IPS-11a (cell line): ENCODE data around the gene SNAP47.
A peak's percentile ranks its signal among the peaks of the same experiment; 100 is the strongest.
"Not testable (repeated sequence)": the region's sequence is repeated elsewhere in the genome, so short reads cannot be mapped to it uniquely, and the experiment has no call there.

ENCODE experiments used
- H3K4me3 ChIP-seq: one replicate; pipeline ENCODE4 v1.5.1; 2013; ENCODE audit warnings: low read depth, low read length, control low read depth

The SNAP47 gene

GRCh38 chr1:227734856-227735538 lies at the start of gene SNAP47, which contains the start of gene JMJD4:
TSS of gene SNAP47 (plus strand) at chr1:227735435. CDS start at chr1:227747737, 12,302 bp downstream.
TSS of gene JMJD4 (minus strand) at chr1:227735302. CDS start at chr1:227735273, 29 bp downstream.
- peak within 1 kb of the TSS; percentile 91 for H3K4me3 ChIP-seq

DNA sequence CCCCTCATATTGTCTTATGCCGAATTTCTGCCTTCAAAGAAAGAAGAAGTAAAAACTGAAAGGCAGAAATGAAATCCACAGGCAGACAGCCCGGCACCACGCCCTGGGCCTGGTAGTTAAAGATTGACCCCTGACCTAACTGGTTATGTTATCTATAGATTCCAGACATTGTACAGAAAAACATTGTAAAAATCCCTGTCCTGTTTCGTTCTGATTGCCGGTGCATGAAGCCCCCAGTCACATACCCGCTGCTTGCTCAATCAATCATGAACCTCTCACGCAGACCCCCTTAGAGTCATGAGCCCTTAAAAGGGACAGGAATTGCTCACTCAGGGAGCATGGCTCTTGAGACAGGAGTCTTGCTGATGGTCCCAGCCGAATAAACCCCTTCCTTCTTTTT lies 49.4 kb upstream of the SNAP47 start:
- no peak overlapping the region for H3K4me3 ChIP-seq

DNA sequence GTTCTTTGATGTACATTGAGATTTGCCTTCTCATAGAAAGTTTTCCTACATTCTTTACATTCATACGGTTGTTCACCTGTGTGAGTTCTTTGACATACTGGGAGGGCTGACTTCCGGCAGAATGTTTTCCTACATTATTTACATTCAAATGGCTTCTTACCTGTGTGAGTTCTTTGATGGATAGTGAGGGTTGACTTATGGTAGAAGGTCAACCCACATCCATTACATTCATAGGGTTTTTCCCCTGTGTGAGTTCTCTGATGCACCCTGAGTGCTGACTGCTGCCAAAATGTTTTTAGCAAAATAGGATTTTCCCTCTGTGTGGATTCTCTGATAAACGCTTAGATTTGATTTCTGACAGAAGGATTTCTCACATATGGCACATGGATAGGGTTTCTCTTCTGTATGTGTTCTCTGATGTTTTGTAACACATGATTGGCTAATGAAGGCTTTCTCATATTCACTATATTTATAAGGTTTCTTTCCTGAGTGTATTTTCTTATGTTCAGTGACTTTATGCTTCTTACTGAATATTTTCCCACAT lies 37.8 kb upstream of the SNAP47 start:
- no peak overlapping the region for H3K4me3 ChIP-seq

- H3K4me3 ChIP-seq: not testable (repeated sequence)
Observed at GRCh38 chr1:227701631-227702030, 33.6 kb upstream of the SNAP47 start.

- H3K4me3 ChIP-seq: no peak overlapping the region
Observed at GRCh38 chr1:227707846-227708245, 27.4 kb upstream of the SNAP47 start.

DNA sequence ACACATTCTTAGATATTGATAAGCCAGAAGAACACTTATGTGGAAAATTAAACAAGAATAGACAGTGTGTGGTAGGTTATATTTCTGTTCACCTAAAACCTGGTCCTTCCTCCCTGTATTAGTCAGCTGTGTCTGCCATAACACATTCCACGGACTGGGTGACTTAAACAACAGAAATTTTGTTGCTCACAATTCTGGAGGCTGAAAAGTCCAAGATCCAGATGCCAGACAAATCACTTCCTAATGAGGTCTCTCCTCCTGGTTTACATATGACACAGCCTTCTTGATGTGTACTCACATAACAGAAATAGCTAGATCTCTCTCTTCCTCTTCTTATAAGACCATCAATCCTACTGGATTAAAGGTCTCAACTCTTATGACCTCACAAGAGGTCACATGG lies 25.8 kb upstream of the SNAP47 start:
- no peak overlapping the region for H3K4me3 ChIP-seq

DNA sequence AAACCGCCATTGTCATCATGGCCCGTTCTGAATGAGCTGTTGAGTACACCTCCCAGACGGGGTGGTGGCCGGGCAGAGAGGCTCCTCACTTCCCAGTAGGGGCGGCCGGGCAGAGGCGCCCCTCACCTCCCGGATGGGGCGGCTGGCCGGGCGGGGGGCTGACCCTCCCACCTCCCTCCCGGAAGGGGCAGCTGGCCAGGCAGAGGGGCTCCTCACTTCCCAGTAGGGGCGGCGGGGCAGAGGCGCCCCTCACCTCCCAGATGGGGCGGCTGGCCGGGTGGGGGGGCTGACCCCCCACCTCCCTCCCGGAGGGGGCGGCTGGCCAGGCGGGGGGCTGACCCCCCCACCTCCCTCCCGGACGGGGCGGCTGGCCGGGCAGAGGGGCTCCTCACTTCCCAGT lies 24.8 kb upstream of the SNAP47 start:
- H3K4me3 ChIP-seq: not testable (repeated sequence)

DNA sequence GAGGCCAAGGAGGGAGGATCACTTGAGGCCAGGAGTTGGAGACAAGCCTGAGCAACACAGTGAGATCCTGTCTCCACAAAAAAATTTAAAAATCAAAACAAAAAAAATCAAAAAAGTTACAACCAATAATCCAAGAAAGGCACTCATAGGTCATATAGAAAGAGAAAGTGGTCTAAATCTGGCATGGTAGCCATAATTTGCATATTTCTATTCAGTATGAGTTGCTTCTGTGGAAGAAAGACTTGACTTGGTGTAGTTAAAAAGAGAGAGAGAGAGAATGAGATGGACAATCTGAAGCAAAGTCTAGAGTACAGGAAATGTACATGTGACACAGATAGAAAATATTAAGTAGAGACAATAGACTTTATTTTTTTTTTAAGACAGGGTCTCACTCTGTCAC lies 22.6 kb upstream of the SNAP47 start:
- H3K4me3 ChIP-seq: no peak overlapping the region

DNA sequence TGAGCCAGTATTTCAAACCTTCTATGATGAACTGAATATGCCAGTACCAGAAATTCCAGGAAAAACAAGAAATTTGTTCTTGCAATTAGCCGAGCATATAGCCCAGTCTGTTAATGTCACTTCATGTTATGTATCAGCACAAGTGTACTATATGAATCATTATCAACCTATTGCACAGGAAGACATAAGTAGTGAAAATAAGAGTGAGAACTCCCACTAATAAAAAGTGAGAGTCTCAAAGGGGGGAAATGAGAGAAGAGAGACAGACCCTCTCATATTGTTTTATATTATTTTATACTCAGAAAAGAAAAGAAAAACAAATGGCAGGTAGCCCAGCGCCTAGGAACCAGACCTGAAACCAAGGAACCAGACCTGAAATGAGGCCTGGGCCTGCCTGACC lies 16.3 kb upstream of the SNAP47 start:
- no peak overlapping the region for H3K4me3 ChIP-seq

DNA sequence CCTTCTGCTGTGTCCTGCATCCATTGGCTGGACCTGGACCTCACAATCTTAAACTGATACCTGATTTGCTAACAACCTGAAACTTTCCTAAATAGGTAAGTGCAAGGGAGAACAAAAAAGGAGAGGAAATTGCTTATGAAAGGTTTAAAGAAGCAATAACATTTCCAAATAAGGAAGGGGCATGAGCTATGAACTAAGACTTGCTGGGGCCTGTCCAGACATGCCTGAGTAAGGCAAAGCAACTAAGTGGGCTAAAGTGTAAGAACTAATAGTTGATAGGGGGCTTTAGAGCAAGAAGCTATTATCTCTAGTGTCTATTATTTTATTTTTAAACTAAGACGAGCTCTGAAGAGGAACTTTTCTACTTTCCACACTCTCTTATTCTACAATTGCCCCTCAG lies 11.8 kb upstream of the SNAP47 start:
- no peak overlapping the region for H3K4me3 ChIP-seq

DNA sequence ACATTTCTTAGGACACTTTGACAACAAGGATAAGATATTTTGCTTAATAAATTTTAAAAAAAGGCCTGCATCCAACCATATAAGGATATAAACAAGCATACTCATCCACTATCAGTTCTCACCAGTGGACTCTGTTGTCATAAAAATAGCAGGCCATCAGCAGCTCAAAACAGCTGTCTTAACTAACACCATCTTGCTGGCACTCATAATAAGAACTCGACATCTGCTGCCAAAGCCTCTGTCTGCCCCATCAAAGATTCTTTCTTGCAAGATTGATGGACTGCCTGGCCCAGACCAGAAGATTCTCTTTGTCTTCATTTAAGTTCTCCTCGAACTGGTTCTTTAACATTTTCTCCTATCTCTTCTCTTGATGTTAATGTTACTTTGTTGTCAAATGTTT lies 10.2 kb upstream of the SNAP47 start:
- no peak overlapping the region for H3K4me3 ChIP-seq

GRCh38 chr1:227726318-227726717 lies 8.9 kb upstream of the SNAP47 start:
- H3K4me3 ChIP-seq: no peak overlapping the region

DNA sequence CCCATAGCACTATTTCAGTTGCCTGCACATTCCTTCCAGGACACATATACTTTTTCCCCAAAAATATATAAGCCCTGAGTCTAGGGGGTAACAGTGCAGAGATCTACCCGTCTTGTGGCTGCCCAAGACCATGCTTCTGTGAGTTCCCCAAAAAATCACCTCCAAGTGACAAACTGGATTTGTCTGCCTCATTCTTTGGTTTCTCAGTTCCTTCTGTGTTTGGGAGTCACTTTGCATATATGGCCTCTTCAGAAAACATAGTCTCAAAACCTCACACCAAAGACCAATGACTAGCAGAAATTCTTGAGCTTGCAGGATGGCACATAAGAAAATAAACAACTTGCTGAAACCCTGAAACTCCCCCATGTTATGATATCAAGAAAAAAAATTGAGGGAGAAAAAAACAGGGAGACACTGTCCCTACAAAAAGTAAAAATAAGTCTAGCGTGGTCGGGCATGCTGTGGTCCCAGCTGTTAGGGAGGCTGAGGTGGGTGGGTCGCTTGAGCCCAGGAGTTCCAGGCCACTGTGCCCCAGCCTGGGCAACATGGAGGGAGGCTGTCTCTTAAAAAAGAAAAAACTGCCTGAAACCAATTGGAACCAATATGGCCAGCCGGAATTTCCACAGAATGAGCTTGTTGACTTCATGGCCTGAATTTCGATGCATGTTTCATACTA lies 8.2 kb upstream of the SNAP47 start:
- no peak overlapping the region for H3K4me3 ChIP-seq

GRCh38 chr1:227728059-227728891 lies 7.0 kb upstream of the SNAP47 start:
- peak overlapping the region; percentile 67 for H3K4me3 ChIP-seq

- peak overlapping the region; percentile 67 for H3K4me3 ChIP-seq
Observed at GRCh38 chr1:227728892-227729143, 6.4 kb upstream of the SNAP47 start.

DNA sequence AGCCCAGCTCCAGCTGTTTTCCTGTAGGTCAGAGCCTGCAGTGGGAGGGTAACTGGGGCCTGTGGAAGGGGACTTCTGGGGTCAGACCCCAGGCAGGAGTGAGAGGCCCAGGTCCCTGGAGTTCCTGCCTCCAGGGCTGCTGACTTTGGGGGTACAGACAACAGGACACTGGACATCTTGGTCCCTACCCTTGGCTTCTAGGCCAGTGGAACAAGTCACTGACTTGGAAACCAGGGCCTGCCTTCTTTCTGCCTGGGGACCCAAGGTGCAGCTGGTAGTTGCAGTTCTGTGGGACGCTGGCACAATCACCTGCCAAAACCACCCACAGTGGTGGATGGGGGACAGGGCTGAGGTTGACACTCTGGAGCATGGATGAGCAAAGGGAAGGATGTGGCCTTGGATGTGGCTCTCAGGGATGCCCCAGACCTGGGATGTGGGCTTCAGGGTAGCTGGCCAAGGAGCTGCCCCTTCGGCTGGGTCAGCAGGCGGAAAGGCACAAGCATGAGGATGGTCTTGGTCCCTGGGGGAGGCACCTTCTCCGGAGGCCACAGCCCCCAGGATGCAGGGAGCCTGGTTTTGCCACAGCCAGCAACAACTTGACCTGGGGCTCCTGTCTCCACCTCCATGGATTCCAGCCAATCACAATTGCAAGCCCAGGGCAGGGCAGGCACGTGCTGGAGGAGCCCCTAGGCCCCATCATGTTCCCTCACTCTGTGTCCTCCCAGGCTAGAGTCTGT lies 5.9 kb upstream of the SNAP47 start:
- H3K4me3 ChIP-seq: peak overlapping the region; percentile 67

DNA sequence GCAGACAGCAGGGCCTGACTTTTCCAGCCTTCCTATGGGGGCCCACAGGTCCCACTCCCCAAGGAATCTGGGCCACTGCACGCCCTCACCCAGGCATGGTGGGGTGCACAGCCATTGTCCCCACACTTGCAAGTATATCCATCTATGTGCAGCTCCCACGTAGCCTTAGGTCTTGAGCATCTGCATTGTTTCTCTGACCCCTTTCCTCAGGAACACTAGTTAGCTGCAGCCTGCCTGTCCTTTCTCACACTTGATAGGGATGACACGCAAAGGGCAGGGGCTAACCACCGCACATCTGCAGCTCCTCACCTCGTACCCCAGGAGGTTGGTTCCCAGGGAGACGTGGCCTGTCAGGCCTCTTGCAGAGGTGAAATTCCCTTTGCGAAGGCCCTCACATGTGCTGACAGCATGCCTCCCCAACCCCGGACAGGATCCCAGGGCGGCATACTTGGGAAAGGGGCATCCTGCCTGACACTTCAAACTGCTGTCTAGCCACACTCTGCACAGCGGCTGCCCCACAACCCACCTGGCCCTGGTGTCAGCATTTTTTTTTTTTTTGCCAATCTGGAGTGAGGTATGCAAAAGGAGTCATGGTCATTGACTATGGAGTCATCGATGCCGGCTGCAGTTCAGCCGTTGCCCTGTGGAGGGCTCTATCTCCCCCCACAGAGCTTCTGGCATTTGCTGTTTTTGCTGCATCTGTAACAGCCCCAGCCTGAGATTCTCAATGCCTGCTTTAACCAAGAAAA lies 5.2 kb upstream of the SNAP47 start:
- no peak overlapping the region for H3K4me3 ChIP-seq

- H3K4me3 ChIP-seq: no peak overlapping the region
Observed at GRCh38 chr1:227730630-227731151, 4.5 kb upstream of the SNAP47 start.

DNA sequence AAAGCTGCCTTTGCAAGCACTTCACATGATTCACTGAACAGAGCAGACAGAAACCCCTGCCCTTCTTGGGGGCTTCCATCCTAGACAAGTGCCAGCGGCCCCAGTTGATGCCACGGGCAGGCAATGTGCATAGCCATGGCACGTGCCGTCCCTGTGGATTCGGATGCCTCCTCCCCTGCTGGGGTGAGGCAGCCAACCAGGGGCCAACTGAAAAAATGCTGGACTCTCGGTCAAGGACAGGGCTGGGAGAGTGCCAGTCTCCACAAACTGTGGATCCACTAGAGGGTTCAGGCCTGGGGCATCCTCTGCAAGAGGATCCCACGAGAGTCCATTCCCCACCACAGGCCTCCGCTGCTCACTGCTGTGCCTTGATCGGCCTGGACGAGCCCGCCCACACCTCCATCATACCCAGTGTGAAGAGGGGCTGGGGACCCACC lies 4.0 kb upstream of the SNAP47 start:
- no peak overlapping the region for H3K4me3 ChIP-seq
